NCI-H2196 treated with DMSO at 0.1 percent for 48 hours (cell line): Measurements from ENCODE around the gene ONECUT3.

Experiments used
- DNase-seq: peaks from one replicate; lab custom pipeline; 2025; ENCODE audit not compliant: unreplicated experiment; lab: John Stamatoyannopoulos, UW

ONECUT3 gene

GRCh38 chr19:1828279-1829238 is 75.3 kb downstream of the ONECUT3 start:
- no peak for DNase-seq

DNA sequence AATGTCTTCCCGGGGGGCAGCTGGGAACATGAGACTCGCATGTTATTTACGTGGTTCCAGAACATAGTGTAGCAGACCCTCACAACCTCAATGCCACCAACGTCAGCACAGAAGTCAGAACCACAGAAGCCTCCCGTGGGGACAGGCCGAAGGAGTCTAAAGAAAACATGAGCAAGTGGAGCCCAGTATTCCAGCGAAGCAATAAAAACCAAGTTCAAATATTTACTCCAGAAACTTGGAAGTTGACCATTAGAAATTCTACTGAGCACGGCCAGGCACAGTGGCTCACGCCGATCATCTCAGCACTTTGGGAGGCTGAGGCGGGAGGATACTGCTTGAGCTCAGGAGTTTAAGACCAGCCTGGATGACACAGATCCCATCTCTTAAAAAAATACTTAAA is 76.7 kb downstream of the ONECUT3 start:
- DNase-seq: no peak

DNA sequence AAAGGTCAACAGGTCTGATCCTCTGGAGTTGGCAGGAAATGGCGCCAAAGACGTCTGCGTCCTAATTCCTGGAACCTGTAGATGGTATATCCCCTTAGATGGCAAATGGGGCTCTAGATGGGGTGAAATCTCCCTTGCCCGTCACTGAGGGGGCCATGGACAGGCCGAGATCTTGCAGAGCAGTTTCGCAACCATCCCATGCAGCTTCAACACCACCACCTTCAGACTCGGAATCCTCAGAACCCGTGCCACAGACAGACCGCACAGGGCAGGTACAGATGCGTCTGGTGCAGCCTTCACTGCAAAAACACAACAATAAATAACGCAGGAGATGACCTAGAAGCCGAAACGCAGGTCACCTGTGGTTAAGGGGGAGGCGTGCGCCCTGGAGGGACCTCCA is 77.3 kb downstream of the ONECUT3 start:
- no peak for DNase-seq
